Measurements from ENCODE around the gene GNAQ. TPM values are rescaled to one million over a fixed set of nuclear protein-coding genes. Genes with fewer than 3 reads are reported as not detected.
A peak's percentile ranks its signal among the peaks of the same experiment; 100 is the strongest.

GNAQ gene
- total RNA-seq, 4 donors from 2014 or later: 18.1 to 35.1 (median 24.0) TPM

DNA sequence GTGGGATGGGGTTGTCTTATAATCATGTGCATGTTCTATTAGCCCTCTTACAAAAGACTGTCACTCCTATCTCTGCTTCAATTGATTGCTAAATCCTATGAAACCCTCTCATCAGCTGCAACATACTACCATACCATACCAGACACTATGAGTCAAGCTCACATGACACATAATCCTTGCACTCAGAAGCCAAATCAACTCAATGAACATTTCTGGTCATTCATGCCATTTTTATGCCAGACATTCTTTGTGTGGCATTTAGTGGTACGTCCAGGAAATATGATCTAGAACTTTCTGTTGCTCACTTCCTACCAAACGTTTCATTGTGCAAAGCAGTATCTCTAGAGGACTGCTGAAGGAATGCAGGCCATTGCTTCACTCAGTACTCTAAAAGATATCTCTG lies 224.3 kb downstream of the GNAQ start:
- peaks cover 0 to 27% (median 0%) of the 10 kb centered on the region in 3 donors for H3K36me3 ChIP-seq
- H3K27ac ChIP-seq: peak overlapping the region in 1 of 4 donors; percentile 53
- TF ChIP-seq, protein P1, sequence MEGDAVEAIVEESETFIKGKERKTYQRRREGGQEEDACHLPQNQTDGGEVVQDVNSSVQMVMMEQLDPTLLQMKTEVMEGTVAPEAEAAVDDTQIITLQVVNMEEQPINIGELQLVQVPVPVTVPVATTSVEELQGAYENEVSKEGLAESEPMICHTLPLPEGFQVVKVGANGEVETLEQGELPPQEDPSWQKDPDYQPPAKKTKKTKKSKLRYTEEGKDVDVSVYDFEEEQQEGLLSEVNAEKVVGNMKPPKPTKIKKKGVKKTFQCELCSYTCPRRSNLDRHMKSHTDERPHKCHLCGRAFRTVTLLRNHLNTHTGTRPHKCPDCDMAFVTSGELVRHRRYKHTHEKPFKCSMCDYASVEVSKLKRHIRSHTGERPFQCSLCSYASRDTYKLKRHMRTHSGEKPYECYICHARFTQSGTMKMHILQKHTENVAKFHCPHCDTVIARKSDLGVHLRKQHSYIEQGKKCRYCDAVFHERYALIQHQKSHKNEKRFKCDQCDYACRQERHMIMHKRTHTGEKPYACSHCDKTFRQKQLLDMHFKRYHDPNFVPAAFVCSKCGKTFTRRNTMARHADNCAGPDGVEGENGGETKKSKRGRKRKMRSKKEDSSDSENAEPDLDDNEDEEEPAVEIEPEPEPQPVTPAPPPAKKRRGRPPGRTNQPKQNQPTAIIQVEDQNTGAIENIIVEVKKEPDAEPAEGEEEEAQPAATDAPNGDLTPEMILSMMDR (IDR thresholded peaks at IDR 0.05): no peak
- TF ChIP-seq POLR2A (IDR thresholded peaks at IDR 0.05): no peak
- peaks cover 5 to 48% (median 11%) of the 10 kb centered on the region in 3 donors for H3K4me1 ChIP-seq
- no peak for DNase-seq
- no peaks in the 10 kb centered on the region for H3K9me3 ChIP-seq
- WGBS, 2 donors: 8 to 13% methylated on average over 2 of the region's 2 CpGs
- H3K4me3 ChIP-seq: no peak overlapping the region
- intact Hi-C loops (cut with DNase I): no loop called here
- no peaks in the 10 kb centered on the region for H3K27me3 ChIP-seq

DNA sequence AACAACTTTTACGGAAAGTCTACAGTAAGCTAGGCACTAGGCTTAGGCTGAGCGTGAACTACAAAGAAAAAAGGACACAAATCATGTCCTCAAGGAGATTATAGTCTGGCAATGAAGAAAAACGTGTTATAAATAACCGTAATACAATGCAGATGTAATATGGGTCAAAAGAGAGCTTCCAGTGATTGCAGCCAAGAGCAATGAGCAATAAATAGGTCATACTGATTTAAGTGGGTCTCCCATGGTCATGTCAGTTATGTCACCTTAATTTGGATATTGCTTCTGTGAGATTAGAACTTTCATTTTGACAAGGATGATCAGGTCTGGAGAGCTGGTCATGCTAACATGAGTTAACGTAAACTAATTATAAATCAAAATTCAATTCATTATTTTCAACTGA lies 224.9 kb downstream of the GNAQ start:
- Histone ChIP-seq H3K4me1 (peaks cover 5 to 48% (median 11%) of the 10 kb centered on the region in 3 donors), H3K27me3 (no peaks in the 10 kb centered on the region), H3K27ac (peak overlapping the region in 1 of 4 donors; percentile 53), H3K4me3 (no peak overlapping the region), H3K36me3 (peaks cover 0 to 27% (median 0%) of the 10 kb centered on the region in 3 donors), H3K9me3 (no peaks in the 10 kb centered on the region)
- TF ChIP-seq, protein P1 (IDR thresholded peaks at IDR 0.05): no peak
- no peak for TF ChIP-seq POLR2A (IDR thresholded peaks at IDR 0.05)
- no peak for DNase-seq
- intact Hi-C loops (cut with DNase I): no loop called here
- WGBS, 2 donors: 77 to 81% methylated on average over 5 of the region's 5 CpGs

- Histone ChIP-seq H3K9me3 (no peaks in the 10 kb centered on the region), H3K36me3 (peaks cover 0 to 22% (median 0%) of the 10 kb centered on the region in 3 donors), H3K27ac (no peak overlapping the region), H3K27me3 (no peaks in the 10 kb centered on the region), H3K4me1 (peaks cover 5 to 48% (median 11%) of the 10 kb centered on the region in 3 donors), H3K4me3 (no peak overlapping the region)
- TF ChIP-seq, protein P1 (IDR thresholded peaks at IDR 0.05): no peak
- TF ChIP-seq POLR2A (IDR thresholded peaks at IDR 0.05): no peak
- WGBS, 2 donors: 42 to 49% methylated on average over 2 of the region's 2 CpGs
- no peak for DNase-seq
- intact Hi-C loops (cut with DNase I): no loop called here
These were observed 225.8 kb downstream of the GNAQ start for GRCh38 chr9:77805810-77806209.

GRCh38 chr9:77803423-77803822 lies 228.2 kb downstream of the GNAQ start:
- intact Hi-C loops (cut with DNase I): no loop called here
- WGBS, 2 donors: 43 to 47% methylated on average over 1 of the region's 1 CpG
- DNase-seq: no peak
- TF ChIP-seq, protein P1 (IDR thresholded peaks at IDR 0.05): no peak
- no peak for TF ChIP-seq POLR2A (IDR thresholded peaks at IDR 0.05)
- no peaks in the 10 kb centered on the region for H3K9me3 ChIP-seq
- H3K27ac ChIP-seq: no peak overlapping the region
- H3K4me3 ChIP-seq: no peak overlapping the region
- H3K4me1 ChIP-seq: peaks cover 5 to 44% (median 11%) of the 10 kb centered on the region in 3 donors
- H3K36me3 ChIP-seq: peaks cover 0 to 7% (median 0%) of the 10 kb centered on the region in 3 donors
- no peaks in the 10 kb centered on the region for H3K27me3 ChIP-seq

GRCh38 chr9:77802515-77803293 lies 228.9 kb downstream of the GNAQ start:
- H3K4me1 ChIP-seq: peaks cover 5 to 37% (median 7%) of the 10 kb centered on the region in 3 donors
- TF ChIP-seq, protein P1 (IDR thresholded peaks at IDR 0.05): no peak
- no peak for TF ChIP-seq POLR2A (IDR thresholded peaks at IDR 0.05)
- WGBS, 2 donors: 84 to 94% methylated on average over 7 of the region's 7 CpGs
- H3K27ac ChIP-seq: no peak overlapping the region
- H3K4me3 ChIP-seq: no peak overlapping the region
- no peaks in the 10 kb centered on the region for H3K27me3 ChIP-seq
- H3K36me3 ChIP-seq: peaks cover 0 to 7% (median 0%) of the 10 kb centered on the region in 3 donors
- H3K9me3 ChIP-seq: no peaks in the 10 kb centered on the region
- intact Hi-C loops (cut with DNase I): no loop called here
- DNase-seq: no peak
